H1 (cell line): ENCODE results near the gene GP5. TPM values are rescaled to one million over a fixed set of nuclear protein-coding genes. Genes with fewer than 3 reads are reported as not detected.

Experiments
- RXRA ChIP-seq: IDR thresholded peaks from 2 replicates; pipeline ENCODE4 v1.6.1; 2011; ENCODE audit warnings: low read depth, mild to moderate bottlenecking, low read length, moderate library complexity; ENCODE audit not compliant: insufficient read depth
- polyA plus RNA-seq, 7 experiments: library from polyadenylated mRNA; depleted of rRNA in 3 of 7; stranded (reverse) in 5 of 7; unstranded in 2 of 7; fragments of >200 nt in 5 of 7; fragments of 200-250 nt in 2 of 7; gene quantifications; 1 replicate in 5 of 7; 2 replicates in 1 of 7; 4 replicates in 1 of 7; pipeline versions ENCODE4 v1.2.1 to v1.2.3, GENCODE V29; 2011 to 2013; ENCODE audit warnings: missing spikeins in 2 of 7, mixed read lengths in 2 of 7
- total RNA-seq: library from RNA; stranded (reverse); fragmentation: NEBNext Ultra II Directional; extraction: Animal tissue kit (Norgen Biotek cat#: 25700); gene quantifications from 2 replicates; pipeline ENCODE4 v1.2.1, GENCODE V29; 2021

GP5 gene
- total and polyA plus RNA-seq, 2 of the 8 experiments (the other 6 are each of a cell fraction or from before 2014, with no cell fraction given): 0.13 to 0.14 TPM

- no peak for TF ChIP-seq RXRA
Observed at GRCh38 chr3:194439881-194440550, 41.0 kb upstream of the GP5 start (continued).
